Stimulated activated naive CD8-positive, alpha-beta T cell treated with anti-CD3 and anti-CD28 coated beads, Interleukin-15, Interleukin-2, amounts not matched to agents 100 ng/mL and 50 ng/mL, for 24 hours (primary cell): ENCODE results near the gene SP140L.
A peak's percentile ranks its signal among the peaks of the same experiment; 100 is the strongest.
"Not testable (repeated sequence)": the region's sequence is repeated elsewhere in the genome, so short reads cannot be mapped to it uniquely, and the experiment has no call there.

Experiments
- H3K27ac Mint-ChIP-seq: one replicate; pipeline ENCODE4 v1.8.0; 2021; ENCODE audit warnings: mild to moderate bottlenecking, mixed read lengths
- H3K27me3 Mint-ChIP-seq: one replicate; pipeline ENCODE4 v1.8.0; 2021; ENCODE audit warnings: mixed read lengths
- H3K36me3 Mint-ChIP-seq: one replicate; pipeline ENCODE4 v1.8.0; 2021; ENCODE audit warnings: low read depth, mixed read lengths
- H3K4me1 Mint-ChIP-seq: one replicate; pipeline ENCODE4 v1.8.0; 2021; ENCODE audit warnings: low read depth, mixed read lengths
- H3K4me3 Mint-ChIP-seq: one replicate; pipeline ENCODE4 v1.8.0; 2021; ENCODE audit warnings: mild to moderate bottlenecking, mixed read lengths
- H3K9me3 Mint-ChIP-seq: one replicate; pipeline ENCODE4 v1.8.0; 2021; ENCODE audit warnings: mixed read lengths

SP140L gene

GRCh38 chr2:230413479-230413878 lies 86.5 kb downstream of the SP140L start:
- peaks cover 77% of the 10 kb centered on the region for H3K4me1 Mint-ChIP-seq
- H3K36me3 Mint-ChIP-seq: peaks cover 8% of the 10 kb centered on the region
- H3K27me3 Mint-ChIP-seq: no peaks in the 10 kb centered on the region
- H3K27ac Mint-ChIP-seq: peak overlapping the region; percentile 24
- H3K4me3 Mint-ChIP-seq: peak overlapping the region; percentile 35
- H3K9me3 Mint-ChIP-seq: no peaks in the 10 kb centered on the region

GRCh38 chr2:230414302-230414701 lies 87.3 kb downstream of the SP140L start:
- no peaks in the 10 kb centered on the region for H3K9me3 Mint-ChIP-seq
- H3K4me3 Mint-ChIP-seq: no peak overlapping the region
- peaks cover 16% of the 10 kb centered on the region for H3K36me3 Mint-ChIP-seq
- H3K27ac Mint-ChIP-seq: peak overlapping the region; percentile 96
- peaks cover 80% of the 10 kb centered on the region for H3K4me1 Mint-ChIP-seq
- no peaks in the 10 kb centered on the region for H3K27me3 Mint-ChIP-seq

DNA sequence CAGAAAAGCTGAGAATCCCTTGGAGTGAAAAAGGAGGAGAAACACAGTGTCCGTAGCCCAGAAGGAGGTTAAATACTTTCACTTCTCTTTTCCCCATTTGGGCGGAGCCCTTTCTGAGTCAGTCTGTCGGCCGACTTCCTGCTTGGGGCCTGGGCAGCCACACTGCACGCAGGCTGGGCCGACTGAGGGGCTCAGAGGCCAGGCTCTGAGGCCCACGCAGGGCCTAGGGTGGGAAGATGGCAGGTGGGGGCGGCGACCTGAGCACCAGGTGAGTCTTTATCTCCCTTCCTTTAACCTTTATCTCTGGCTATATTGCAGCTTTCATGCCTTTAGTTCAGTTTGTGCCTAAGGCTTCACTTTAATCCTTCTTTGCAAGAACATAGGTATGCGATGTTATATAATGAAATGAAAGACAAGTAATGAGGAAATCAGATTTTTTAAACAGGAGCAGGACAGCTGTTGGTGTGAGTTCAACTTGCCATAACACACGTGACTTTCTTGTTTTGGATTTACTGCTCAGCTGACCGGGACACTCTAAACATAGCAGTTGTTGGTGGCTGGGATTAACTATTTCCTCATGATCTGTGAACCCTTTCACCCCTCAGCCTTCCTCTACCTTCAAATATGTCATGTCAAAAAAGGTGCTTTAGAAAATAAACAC lies 89.2 kb downstream of the SP140L start, which contains the start of gene SP100:
Gene SP100, plus strand, starts transcription at position 141 of the 661 bp plus-strand sequence. Its CDS starts 96 bp downstream, at position 237.
- peaks cover 81% of the 10 kb centered on the region for H3K4me1 Mint-ChIP-seq
- peak within 1 kb of the TSS; percentile 96 for H3K27ac Mint-ChIP-seq
- H3K4me3 Mint-ChIP-seq: peak within 1 kb of the TSS; percentile 96
- no peaks in the 10 kb centered on the region for H3K9me3 Mint-ChIP-seq
- H3K36me3 Mint-ChIP-seq: peaks cover 23% of the 10 kb centered on the region
- no peaks in the 10 kb centered on the region for H3K27me3 Mint-ChIP-seq

DNA sequence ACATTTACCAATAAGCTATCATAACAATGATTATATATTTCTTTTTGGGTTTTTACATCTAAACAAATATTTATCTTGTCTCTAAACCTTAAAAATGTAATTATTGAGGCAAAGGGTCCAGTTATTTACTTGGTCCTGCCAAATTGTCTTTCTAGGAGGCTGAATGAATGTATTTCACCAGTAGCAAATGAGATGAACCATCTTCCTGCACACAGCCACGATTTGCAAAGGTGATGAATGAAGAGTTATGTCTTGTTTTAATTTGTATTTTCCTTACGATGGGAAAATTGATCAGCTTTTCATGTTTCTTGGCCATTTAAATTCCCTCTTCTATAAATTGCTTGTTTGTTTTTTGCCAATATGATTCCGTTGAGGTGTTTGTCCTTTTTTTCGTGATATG lies 90.4 kb downstream of the SP140L start:
- Mint-ChIP-seq H3K36me3 (peaks cover 33% of the 10 kb centered on the region), H3K27ac (peak overlapping the region; percentile 78), H3K4me1 (peaks cover 85% of the 10 kb centered on the region), H3K4me3 (peak overlapping the region; percentile 96), H3K27me3 (no peaks in the 10 kb centered on the region), H3K9me3 (no peaks in the 10 kb centered on the region)

- H3K4me1 Mint-ChIP-seq: peaks cover 85% of the 10 kb centered on the region
- peak overlapping the region; percentile 96 for H3K4me3 Mint-ChIP-seq
- peak overlapping the region; percentile 88 for H3K27ac Mint-ChIP-seq
- H3K27me3 Mint-ChIP-seq: no peaks in the 10 kb centered on the region
- H3K9me3 Mint-ChIP-seq: no peaks in the 10 kb centered on the region
- H3K36me3 Mint-ChIP-seq: peaks cover 39% of the 10 kb centered on the region
Measured at GRCh38 chr2:230418341-230419016, 91.5 kb downstream of the SP140L start.

DNA sequence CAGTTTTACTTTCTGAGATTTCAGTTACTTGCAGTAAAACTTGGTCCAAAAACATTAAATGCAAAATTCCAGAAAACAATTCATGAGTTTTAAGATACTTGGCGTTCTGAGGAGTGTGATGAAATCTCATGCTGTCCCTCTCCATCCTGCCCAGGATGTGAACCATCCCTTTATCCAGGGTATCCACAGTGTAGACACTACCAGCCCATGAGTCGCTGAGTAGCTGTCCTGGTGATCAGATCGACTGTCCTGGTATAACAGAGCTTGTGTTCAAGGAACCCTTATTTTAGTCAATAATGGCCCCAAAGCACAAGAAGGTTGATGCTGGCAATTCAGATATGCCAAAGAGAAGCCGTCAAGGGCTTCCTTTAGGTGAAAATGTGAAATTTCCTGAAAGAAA lies 92.2 kb downstream of the SP140L start:
- H3K4me3 Mint-ChIP-seq: peak overlapping the region; percentile 96
- no peaks in the 10 kb centered on the region for H3K27me3 Mint-ChIP-seq
- peak overlapping the region; percentile 46 for H3K27ac Mint-ChIP-seq
- H3K36me3 Mint-ChIP-seq: peaks cover 46% of the 10 kb centered on the region
- H3K4me1 Mint-ChIP-seq: peaks cover 85% of the 10 kb centered on the region
- no peaks in the 10 kb centered on the region for H3K9me3 Mint-ChIP-seq

- Mint-ChIP-seq H3K27me3 (no peaks in the 10 kb centered on the region), H3K9me3 (no peaks in the 10 kb centered on the region), H3K4me3 (no peak overlapping the region), H3K36me3 (peaks cover 72% of the 10 kb centered on the region), H3K4me1 (peaks cover 96% of the 10 kb centered on the region), H3K27ac (no peak overlapping the region)
Measured at GRCh38 chr2:230422149-230422548, 95.2 kb downstream of the SP140L start.

GRCh38 chr2:230423851-230424458 lies 97.0 kb downstream of the SP140L start:
- Mint-ChIP-seq H3K27me3 (no peaks in the 10 kb centered on the region), H3K4me1 (peaks cover 89% of the 10 kb centered on the region), H3K9me3 (no peaks in the 10 kb centered on the region), H3K27ac (peak overlapping the region; percentile 56), H3K36me3 (peaks cover 77% of the 10 kb centered on the region), H3K4me3 (peak overlapping the region; percentile 26)

- Mint-ChIP-seq H3K4me1 (peaks cover 85% of the 10 kb centered on the region), H3K9me3 (no peaks in the 10 kb centered on the region), H3K36me3 (peaks cover 87% of the 10 kb centered on the region), H3K4me3 (peak overlapping the region; percentile 6), H3K27me3 (no peaks in the 10 kb centered on the region), H3K27ac (peak overlapping the region; percentile 39)
Measured at GRCh38 chr2:230425377-230425776, 98.4 kb downstream of the SP140L start.

DNA sequence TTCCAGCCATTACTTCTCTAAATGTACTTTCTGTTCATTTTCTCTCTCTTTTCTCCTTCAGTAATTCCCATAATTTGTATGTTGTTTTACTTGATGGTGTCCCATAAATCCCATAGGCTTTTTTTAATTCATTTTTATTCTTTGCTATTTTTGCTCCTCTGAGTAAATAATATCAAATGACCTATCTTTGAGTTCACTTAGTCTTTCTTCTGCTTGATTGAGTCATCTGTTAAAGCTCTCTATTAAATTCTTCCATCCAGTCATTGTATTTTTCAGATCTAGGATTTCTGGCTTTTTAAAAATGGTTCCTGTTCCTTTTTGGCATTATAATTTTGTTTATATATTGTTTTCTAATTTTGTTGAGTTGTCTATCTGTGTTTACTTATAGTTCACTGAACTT lies 102.5 kb downstream of the SP140L start:
- Mint-ChIP-seq H3K9me3 (peaks cover 3% of the 10 kb centered on the region), H3K4me1 (peaks cover 80% of the 10 kb centered on the region), H3K4me3 (no peak overlapping the region), H3K36me3 (peaks cover 81% of the 10 kb centered on the region), H3K27me3 (no peaks in the 10 kb centered on the region), H3K27ac (peak overlapping the region; percentile 42)

- Mint-ChIP-seq H3K4me1 (peaks cover 77% of the 10 kb centered on the region), H3K9me3 (peaks cover 7% of the 10 kb centered on the region), H3K27me3 (no peaks in the 10 kb centered on the region), H3K36me3 (peaks cover 83% of the 10 kb centered on the region), H3K27ac (peak overlapping the region; percentile 47), H3K4me3 (no peak overlapping the region)
Measured at GRCh38 chr2:230430957-230431910, 104.2 kb downstream of the SP140L start.

DNA sequence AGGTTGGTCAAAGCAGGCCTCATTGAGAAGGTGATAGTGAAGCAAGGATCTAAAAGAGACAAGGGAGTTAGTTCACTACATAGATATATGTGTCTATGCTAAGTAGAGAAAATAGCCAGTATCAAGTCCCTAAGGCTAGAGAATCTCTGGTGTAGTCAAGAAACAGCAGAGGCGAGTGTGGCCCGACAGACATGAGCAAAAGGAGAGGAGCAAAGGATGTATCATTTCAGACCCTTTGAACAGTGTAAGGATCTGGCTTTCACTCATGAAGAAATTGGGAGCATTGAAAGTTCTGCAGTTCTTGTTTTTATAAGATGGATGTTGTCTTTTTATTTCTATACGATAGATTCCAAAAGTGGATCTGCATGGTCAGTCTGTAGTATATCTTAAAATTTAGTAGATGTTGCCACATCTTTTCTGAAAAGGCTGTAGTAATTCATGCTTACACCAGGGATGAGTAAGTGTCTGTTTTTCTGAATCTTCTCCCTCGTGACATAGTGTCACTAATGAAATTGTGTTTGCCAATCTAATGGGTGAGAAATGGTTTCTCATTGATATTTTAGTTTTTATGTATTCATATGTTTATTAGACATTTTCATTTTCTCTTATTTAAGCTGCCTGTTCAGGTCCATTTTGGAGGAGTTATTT lies 107.8 kb downstream of the SP140L start:
- peaks cover 76% of the 10 kb centered on the region for H3K4me1 Mint-ChIP-seq
- no peak overlapping the region for H3K4me3 Mint-ChIP-seq
- H3K27me3 Mint-ChIP-seq: no peaks in the 10 kb centered on the region
- H3K9me3 Mint-ChIP-seq: peaks cover 7% of the 10 kb centered on the region
- peak overlapping the region; percentile 63 for H3K27ac Mint-ChIP-seq
- H3K36me3 Mint-ChIP-seq: peaks cover 79% of the 10 kb centered on the region

GRCh38 chr2:230435431-230435830 lies 108.4 kb downstream of the SP140L start:
- H3K4me1 Mint-ChIP-seq: peaks cover 73% of the 10 kb centered on the region
- H3K27ac Mint-ChIP-seq: peak overlapping the region; percentile 77
- H3K36me3 Mint-ChIP-seq: peaks cover 75% of the 10 kb centered on the region
- no peak overlapping the region for H3K4me3 Mint-ChIP-seq
- H3K27me3 Mint-ChIP-seq: no peaks in the 10 kb centered on the region
- H3K9me3 Mint-ChIP-seq: peaks cover 7% of the 10 kb centered on the region

DNA sequence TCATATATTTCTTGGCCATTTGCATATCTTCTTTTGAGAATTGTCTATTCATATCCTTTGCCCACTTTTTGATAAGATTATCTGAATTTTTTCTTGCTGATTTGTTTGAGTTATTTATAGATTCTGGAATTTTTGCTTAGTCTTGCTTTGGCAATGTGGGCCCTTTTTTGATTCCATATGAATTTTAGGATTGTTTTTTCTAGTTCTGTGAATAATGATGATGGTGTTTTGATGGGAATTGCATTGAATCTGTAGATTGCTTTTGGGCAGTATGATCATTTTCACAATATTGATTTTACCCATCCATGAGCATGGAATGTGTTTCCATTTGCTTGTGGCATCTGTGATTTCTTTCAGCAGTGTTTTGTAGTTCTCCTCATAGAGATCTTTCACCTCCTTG lies 112.1 kb downstream of the SP140L start:
- H3K9me3 Mint-ChIP-seq, H3K27me3 Mint-ChIP-seq: not testable (repeated sequence)
- Mint-ChIP-seq H3K27ac (peak overlapping the region; percentile 87), H3K4me1 (peaks cover 78% of the 10 kb centered on the region), H3K36me3 (peaks cover 66% of the 10 kb centered on the region), H3K4me3 (peak overlapping the region; percentile 63)
